CD4-positive, alpha-beta T cell treated with Interleukin-10 for 1 hour (primary cell): ENCODE results near the gene MON1A.
"Not testable (repeated sequence)": the region's sequence is repeated elsewhere in the genome, so short reads cannot be mapped to it uniquely, and the experiment has no call there.

Experiments used
- DNase-seq: peaks from one replicate; pipeline ENCODE4 v3.0.0-alpha.2; 2020

Gene MON1A

DNA sequence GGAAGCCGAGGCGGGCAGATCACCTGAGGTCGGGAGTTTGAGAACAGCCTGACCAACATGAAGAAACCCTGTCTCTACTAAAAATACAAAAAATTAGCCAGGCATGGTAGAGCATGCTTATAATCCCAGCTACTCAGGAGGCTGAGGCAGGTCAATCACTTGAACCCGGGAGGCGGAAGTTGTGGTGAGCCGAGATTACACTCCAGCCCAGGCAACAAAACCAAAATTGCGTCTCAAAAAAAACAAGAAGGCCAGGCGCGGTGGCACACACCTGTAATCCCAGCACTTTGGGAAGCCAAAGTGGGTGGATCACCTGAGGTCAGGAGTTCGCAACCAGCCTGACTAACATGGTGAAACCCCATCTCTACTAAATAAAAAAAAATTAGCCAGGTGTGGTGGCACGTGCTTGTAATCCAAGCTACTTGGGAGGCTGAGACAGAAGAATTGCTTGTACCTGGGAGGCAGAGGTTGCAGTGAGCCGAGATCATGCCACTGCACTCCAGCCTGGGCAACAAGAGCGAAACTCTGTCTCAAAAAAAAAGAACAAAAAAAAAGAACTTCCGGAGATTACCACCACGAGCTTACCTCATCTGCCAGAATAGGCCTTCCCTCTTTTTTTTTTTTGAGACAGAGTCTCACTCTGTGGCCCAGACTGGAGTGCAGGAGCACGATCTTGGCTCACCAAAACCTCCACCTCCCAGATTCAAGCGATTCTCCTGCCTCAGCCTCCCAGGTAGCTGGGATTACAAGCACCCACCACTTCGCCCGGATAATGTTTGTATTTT, 11.6 kb downstream of the MON1A start:
- DNase-seq: not testable (repeated sequence)

DNA sequence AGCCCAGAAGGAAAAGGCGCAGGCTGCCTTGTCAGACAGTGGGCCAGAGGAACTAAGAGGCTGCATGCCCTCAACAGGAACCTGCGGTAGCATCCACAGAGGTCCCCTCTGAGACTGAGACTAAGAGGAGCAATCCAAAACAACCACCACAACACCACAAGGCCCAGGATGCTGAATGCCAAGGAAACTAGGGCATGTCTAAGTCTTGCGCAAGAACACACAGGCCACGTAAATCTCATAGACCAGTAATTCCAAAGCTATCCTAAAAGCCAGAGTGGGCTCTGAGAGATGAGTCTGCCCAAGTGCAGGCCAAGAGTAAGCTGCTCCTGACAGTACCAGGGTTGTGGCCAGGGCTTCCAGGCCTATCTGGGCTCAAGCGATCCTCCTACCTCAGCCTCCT, 12.9 kb downstream of the MON1A start:
- no peak for DNase-seq

DNA sequence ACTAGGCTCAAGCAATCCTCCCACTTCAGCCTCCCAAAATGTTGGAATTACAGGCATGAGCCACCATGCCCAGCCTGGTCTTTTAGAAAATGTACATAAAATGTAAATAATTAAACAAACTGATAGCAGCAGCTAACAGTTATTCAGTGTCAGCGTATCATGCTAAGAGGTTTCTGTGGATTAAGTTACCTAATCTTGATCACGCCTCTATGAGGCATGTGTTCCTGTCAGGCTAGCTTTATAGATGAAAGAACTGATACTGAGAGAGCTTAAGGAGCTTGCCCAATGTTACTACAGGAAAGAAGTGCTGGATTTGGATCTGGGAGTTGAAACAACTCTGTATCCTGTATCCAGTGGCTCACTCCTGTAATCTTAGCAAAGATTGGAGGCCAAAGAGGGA, 14.7 kb downstream of the MON1A start:
- no peak for DNase-seq

DNA sequence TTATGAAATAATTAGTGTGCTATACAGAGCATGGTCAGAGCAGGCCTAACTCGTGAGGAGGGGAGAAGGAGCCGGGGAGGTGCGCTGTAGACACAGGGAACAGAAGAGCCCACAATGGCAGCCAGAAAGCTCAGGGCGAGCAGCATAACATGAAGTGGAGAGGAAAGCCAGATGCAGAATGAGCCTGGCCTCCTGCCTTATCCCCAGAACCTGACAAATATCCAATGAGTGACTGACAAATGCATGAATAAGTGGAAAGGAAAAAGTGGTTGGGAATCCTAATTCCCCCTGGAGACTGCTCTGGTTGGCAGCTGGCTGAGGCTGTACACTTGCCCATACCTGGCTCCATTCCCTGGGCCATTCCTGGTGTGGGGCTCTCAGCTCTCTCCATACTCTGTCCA, 16.7 kb downstream of the MON1A start:
- DNase-seq: no peak

DNA sequence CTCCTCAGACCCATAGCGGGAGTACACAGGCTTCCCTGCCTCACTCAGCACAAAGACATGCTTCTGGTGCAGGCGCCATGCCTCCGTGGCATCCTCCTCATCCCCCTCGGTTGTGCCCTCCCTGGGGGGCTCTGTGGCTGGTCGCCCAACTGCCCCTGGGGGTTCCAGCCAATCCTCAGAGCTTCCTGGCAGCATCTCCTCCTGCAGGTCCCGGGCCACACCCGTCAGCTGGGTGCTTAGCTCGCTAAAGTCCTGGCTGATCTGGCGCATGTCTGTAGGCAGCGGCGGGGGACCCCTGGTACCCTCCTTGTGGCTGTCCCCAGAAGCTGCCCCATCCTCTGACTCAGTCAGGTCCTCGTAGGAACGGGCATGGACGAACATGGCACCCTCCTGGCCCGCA, 18.0 kb downstream of the MON1A start:
- no peak for DNase-seq

DNA sequence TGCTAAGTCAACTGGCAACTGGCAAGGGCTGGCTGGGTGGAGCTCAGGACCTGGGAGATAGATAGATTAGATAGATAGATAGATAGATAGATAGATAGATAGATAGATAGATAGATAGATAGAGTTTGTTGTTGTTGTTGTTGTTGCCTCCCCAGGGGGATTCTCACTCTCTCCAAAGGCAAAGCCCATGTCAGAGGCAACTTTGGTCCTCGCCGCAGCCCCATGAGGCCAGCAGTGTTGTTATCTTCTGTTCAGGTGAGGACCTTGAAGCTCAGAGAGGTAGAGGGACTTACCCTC, 18.5 kb downstream of the MON1A start:
- DNase-seq: no peak

DNA sequence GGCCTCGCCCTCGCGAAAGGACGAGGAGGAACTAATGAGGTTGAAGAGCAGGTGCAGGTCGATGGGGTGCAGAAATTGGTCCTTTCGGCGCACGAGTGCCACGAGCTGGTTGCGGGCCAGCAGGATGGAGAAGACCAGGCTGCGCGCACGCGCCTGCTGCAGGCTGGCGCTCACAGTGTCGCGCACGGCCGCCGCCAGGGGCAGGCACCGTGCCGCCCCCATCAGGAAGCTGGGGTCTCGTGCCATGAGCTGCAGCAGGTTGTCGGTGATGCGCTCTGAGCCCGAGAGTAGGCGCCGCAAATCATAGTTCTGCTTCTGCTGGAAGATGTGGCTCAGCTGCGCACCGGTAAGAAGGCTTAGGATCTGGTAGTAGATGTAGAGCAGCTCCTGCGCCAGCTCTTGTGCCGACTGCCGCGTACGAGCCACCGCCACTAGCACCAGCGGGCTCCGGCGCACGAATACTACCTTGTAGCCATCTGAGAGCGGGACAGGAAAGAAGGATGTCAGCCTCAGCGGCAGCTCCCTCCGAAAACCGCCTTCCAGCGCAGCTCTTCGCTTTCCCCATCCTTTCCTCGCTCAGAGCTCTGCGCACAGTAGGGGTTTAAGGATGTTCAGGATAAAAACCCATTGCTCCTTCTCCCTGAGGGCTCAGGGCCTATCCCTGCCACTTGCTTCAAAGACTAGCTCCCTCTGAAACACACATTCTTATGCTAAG, 19.0 kb downstream of the MON1A start:
- no peak for DNase-seq

DNA sequence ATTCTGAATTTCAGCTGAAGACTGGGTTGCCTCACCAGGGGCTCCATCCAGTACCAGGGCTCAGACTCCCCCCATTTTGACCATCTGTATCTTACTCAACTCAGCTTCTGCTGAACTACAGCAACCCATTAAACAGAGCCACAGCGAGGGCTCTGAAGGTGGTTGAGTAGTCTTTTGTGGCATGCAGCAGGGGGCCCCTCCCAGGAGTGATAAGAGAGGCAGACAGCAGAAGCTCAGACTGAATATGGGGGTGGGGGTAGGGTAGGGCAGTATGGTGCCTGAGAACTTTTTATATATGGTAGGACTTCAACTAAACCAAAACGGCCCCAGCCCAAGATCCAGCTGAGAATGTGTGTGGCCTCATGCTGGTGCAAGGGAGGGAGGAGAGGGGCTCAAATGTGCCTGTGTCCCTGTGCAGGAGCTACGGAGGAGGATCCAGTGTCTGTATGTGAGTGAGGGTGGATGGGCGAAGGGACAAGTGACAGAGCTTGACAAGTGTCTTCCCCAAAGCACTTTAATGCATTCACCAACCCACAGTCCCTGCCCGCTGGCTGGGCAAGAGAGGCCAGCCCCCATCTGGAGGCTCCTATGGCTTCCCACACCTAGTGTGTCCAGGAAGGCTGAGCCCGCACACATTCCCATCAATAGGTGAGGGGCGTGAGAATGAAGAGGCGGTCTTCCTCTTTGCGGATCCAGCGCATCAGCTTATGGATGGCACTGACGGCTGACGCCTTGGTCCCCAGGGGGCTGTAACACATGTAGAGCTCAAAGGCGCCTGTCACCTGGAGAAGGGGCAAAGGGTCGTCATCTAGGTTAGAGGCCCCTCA, 21.0 kb downstream of the MON1A start:
- DNase-seq: no peak

DNA sequence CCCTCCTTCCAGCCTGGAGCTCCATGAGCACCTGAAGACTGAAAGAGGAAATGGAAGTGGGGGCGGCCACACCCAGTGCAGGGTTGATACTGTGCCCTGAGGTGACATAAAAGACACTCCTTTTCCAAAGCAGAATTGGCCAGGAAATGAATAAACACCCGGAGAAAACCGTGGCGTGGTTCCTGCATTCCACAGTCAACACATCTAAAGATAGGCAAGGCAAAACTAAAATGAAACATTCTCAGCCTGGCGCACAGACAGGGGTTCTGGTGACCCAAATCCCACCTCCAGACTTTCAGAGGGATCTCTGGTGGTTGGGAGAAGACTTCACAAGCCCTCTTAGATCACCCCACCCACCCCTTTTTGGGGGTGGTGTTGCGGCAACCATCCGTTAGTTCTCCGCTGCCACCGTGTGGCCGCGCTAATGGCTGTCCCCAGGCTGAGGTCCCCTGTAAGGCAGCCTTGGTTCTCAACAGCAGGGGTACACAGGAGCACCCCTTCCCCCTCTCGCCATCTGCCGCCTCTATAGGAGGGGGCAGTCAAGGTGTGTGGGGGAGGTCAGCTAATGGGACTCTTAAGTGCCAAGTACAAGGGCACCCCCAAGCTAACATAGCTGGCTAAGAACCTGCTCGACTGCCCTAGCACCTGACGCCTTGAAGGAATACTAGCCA, 23.4 kb downstream of the MON1A start:
- DNase-seq: peak; percentile 58

DNA sequence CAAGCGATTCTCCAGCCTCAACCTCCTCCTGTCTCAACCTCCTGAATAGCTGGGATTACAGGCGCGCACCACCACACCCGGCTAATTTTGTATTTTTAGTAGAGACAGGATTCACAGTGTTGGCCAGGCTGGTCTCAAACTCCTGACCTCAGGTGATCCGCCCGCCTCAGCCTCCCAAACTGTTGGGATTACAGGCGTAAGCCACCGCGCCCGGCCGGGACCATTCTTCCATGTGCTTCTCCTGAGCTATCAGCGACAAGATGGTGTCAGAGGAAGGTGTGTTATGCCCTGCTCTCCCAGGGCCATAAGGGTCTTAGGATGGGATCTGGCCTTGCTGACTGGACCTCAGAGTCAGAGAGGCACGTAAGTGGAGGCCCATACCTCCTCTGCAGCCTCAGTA, 25.2 kb downstream of the MON1A start:
- not testable (repeated sequence) for DNase-seq

DNA sequence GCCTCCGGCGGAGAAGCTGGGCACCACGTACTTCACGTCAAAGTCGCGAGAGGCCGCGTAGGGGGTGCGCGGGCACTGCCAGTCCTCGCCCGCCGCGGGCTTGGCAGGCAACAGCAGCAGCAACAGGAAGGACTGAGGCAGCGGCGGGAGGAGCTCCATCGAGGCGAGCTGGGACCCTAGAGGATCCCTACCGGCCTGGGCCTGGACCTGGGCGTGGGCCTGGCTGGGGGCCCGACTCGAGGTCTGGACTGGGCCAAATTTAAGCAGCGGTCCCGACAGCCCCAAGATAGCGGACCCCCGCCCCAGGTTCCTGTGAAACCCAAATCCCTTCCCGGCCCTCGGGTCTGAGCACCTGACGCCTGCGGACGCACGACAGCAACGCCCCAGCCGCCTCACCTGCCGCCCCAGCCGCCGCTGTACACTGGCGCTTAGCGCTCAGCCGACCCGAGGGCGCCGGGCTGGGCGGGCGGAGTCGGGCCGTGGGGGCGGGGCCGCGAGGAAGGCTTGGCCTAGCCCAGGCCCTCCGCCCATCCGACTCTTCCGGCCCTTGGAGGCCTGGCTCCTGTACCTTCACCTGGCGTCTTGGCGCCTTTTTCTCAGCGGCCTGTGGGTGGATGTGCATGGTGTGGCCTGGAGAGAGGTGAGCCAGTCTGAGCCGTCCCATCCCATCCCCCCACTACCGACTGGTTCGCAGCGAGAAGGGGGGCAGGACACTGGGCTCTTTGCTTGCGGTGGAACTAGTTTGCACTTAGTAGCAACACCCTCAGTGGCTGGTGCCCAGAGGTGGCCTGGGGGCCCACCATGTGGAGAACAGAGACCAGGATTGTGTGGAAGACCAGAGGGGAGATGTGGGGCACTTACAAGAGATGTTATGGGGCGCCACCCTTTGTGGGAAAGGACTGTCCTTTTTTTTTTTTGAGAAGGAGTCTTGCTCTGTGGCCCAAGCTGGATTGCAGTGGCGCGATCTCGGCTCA, 25.9 kb downstream of the MON1A start, which contains the start of gene MST1R:
Gene MST1R, minus strand, starts transcription at position 423 of the 974 bp plus-strand sequence. Its CDS starts 264 bp downstream, at position 159.
- DNase-seq: peak; percentile 86

DNA sequence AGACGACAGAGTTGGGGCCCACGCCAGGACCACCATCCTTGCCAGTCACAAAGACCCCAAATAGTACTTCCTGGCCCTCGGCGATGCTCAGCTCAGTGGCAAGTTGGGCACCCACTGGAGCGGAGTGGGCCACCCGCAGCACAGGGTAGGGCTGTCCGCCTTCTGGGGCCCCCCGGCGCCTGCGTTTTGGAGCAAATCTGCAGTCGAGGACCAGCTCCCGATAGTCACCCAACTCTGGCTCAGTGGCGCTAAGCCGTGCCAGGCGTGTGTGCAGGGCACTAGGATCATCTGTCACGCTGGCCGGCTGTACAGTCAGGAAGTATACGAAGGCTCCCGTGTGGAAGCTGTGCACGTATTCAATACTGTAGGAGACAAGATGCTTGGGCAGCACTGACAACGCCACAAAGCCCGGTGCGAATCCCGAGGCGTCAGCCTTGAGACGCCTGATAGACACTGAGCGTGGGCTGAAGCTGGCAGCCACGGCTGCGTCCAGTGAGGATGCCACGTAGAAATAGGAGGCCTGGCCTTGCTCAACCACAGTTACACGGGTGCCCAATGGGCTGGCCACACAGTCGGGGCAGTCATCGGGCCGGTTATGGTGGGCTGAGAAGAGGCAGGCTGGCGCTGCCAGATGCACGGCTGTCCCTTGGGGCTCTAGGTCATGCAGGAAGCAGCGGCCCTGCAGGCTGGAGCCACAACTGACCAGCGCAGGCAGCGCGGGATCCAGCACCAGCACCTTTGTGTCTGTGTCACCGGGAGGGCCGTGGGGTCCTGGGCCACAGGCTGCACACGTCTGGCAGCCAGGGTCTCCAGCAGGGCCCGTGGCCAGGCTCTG, 26.9 kb downstream of the MON1A start:
- DNase-seq: no peak

DNA sequence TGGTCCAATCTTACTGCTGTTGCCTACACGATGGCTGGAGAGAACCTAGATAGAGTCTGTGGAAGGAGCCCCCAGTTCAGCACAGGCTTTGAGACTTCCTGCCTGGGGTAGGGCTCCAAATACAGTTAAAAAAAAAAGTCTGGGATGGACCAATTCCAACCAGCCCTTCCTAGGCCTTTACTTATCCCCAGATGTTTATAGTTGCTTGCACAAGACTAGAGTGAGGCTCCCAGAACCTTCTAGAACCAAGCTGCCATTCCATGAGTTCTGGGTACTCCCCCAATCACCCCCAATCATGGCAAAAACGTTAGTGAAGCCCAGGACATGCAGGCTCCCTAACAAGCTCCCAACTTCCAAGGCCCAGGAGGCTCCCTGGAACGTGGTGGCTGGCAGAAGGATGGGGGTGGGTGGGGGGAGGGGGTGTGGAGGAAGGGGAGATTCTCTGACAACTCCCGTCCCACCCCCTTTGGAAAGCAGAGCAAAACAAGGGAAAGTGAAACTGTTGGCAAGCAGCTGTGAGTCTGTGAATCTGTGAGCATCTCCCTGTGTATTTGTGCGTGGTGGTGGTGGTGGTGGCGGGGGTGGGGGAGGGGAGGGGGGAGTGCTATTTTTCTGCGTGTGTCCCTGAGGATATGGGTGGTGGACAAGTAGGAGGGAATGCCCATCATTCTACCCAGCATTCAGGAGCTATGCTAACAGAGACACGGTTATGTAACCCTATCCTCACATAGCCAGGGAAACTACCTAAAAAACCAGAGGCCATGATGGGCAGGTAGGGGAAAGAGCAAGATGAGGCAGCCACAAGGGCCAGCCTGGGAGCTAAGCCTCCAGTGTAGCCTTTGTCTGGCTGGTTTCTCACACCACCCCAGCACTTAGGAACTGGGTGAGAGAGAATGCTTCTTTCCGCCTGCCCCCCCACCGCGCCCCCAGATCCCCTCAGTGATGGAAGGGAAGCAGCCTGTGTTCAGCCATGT, 28.0 kb downstream of the MON1A start:
- DNase-seq: no peak

DNA sequence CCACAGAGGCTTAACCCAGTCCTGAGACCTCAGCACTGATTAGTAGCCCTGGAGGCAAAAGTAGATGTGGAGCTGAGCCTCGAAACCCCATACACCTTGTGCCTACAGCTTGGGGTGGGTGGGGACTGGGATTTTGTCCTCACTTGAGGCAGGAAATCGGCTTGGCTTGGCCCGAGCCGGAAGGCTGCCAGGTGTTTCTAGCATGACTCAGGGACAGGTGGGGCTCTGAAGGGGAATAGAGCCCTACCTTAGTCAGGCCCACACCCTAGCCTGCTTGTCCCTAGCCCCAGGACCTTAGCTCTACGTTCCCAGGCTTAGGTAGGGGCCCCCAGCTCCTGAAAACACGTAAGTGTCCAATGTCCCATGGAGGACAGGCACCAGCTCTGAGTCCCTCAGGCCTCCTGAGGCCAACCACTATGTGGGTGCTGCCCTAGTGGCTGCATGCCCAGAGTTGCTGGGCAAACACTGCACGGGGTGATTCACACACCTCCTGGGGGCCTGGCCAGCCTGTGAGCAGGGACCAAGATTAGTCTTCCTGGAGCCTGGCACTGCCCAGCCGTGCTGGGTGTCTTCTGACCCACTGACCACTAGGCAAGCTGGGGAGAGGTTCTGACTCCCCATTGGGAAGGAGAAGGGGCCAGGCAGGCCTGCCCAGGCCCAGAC, 29.0 kb downstream of the MON1A start:
- no peak for DNase-seq

DNA sequence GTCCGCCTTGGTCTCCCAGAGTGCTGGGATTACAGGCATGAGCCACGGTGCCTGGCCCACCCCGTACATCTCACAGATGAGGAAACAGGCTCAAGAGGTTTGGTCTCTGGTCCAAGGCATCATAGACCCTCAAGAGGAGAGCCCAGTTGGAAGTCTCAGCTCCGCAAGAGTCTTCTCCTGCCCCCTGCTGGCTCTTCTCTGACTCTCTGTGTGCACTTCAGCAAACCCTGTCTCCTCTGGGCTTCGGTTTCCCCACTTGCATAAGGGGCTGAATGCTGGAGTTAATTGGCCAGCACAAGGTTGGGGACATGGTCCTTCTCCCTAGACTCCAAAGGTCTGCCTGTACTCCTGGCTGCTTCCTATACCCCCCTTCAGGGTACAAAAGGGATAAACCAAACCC, 29.8 kb downstream of the MON1A start:
- DNase-seq: no peak

DNA sequence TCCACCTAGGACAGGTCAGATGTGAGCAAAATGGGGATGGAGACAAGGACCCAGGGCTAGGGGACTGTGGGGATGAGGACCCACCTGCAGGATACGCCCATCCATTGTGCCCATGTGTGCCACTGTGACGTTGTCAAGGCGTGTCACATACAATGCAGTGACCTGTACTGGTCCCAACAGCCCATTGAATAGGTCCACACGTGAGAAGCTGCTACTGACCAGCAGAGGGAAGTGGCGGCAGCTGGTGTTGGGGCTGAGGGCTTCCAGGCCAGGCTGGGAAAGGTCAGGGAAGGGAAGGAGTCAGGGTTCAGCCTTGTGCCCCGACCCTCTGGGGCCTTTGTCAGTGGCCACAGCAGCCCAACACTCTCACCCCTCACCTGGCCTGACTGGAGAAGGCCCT, 30.6 kb downstream of the MON1A start:
- DNase-seq: no peak

DNA sequence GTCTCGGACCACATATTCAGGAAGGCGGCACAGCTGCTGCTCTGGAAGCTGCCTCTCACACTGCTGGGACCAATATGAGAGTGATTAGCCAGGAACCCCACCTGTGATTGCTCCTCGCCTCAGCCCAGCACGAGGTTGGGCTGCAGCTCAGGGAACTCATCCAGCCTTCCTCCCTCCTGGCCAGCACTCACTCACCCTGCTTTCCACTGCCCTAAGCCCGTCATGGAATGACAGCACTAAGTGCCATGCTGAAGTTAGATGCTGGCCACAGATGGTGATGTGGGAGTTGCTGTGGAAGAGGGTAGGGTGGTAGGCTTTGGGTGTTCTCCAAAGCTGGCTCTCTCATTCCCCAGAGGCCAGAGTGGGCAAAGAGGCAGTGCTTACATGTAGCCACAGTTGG, 33.3 kb downstream of the MON1A start:
- no peak for DNase-seq

DNA sequence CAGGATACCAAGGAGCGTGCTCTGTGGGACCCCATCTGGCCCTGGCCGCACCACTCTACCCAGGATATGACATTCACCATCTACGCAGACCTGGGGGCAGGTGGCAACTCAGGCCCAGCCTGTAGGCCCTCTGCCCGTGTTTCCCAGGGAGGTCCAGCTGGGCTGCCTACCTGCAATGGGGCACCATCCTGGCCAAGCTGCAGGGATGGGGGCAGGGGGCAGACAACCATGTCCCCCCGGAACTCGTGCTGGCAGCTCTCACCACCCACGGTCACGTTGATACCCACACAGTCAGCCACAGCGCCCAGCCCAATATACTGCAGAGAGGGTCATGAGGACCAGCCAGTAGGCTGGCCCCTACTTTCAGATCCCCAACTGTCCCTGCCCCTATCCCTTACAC, 33.8 kb downstream of the MON1A start:
- no peak for DNase-seq

DNA sequence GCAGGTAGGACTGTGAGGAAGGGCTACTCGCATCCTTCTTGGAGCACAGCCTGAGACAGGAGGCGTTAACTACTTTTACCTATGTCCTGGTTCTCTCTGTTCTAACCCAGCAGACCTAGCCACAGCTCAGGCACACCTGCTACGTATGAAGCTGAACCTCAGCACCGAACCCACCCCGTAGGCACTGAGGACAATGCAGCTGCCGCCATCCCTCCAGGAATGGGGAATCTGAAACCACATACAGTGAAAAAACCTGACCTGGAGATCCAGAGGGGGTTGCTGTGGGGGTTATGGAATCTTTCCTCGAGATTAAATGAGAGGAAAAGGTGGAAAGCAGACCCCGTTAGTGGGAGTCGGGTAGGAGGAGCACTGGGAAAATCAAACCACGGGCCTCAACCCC, 40.3 kb downstream of the MON1A start:
- DNase-seq: no peak
